Transverse colon (tissue), 4 donors: ENCODE measurements around the gene ZBTB44.

Experiments used
- EP300 ChIP-seq: sonication (generic); formaldehyde crosslinking; IDR thresholded peaks from one replicate; pipeline ENCODE4 v1.6.1; 2017; ENCODE audit warnings: antibody characterized with exemption, low read depth
- POLR2A ChIP-seq: fragments of 450-650 bp; IDR thresholded peaks from one replicate; pipeline ENCODE4 v1.6.1; 2016; ENCODE audit warnings: antibody characterized with exemption, mild to moderate bottlenecking, moderate library complexity
- POLR2AphosphoS5 ChIP-seq, 3 donors: sonication (generic); formaldehyde crosslinking; IDR thresholded peaks; one replicate each; pipeline ENCODE4 v1.6.1; 2016; ENCODE audit warnings: antibody characterized with exemption in 3 of 3
- TF ChIP-seq, protein P1 (sequence below), 5 experiments: fragments of 200-600 bp in 3 of 5; fragments of 450-650 bp in 2 of 5; sonication (generic) in 3 of 5; IDR thresholded peaks; 1 replicate in 2 of 5; 2 replicates in 3 of 5; pipeline ENCODE4 v1.5.1; 2016 to 2017; ENCODE audit warnings: antibody characterized with exemption in 5 of 5, inconsistent platforms in 3 of 5, mild to moderate bottlenecking in 2 of 5, moderate library complexity in 1 of 5

DNA sequence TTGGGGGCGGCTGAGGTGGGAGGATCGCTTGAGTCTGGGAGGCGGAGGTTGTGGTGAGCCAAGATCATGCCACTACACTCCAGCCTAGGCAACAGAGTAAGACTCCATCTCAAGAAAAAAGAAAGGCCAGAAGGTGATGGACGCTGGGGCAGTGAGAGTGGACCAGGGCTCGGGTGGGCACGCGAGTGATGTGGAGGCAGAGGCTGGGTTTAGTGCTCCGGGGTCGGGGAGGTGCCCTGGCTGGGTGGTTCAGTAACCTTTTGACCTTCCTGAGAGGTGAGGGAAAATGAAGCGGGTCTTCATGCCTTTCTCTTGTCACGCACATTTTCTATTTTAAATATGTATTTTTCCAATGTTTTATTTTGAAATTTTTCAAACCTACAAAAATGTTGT, 110.0 kb downstream of the ZBTB44 start:
- TF ChIP-seq POLR2A: no peak
- TF ChIP-seq POLR2AphosphoS5 (IDR thresholded peaks at IDR 0.05): no peak
- TF ChIP-seq, protein P1, sequence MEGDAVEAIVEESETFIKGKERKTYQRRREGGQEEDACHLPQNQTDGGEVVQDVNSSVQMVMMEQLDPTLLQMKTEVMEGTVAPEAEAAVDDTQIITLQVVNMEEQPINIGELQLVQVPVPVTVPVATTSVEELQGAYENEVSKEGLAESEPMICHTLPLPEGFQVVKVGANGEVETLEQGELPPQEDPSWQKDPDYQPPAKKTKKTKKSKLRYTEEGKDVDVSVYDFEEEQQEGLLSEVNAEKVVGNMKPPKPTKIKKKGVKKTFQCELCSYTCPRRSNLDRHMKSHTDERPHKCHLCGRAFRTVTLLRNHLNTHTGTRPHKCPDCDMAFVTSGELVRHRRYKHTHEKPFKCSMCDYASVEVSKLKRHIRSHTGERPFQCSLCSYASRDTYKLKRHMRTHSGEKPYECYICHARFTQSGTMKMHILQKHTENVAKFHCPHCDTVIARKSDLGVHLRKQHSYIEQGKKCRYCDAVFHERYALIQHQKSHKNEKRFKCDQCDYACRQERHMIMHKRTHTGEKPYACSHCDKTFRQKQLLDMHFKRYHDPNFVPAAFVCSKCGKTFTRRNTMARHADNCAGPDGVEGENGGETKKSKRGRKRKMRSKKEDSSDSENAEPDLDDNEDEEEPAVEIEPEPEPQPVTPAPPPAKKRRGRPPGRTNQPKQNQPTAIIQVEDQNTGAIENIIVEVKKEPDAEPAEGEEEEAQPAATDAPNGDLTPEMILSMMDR (IDR thresholded peaks at IDR 0.05): no peak
- no peak for TF ChIP-seq EP300
